GM18498 (cell line): ENCODE measurements around the gene ITPRID1.
"Not testable (repeated sequence)": the region's sequence is repeated elsewhere in the genome, so short reads cannot be mapped to it uniquely, and the experiment has no call there.

Experiments used
- ATAC-seq: cut with Tn5 transposase; IDR thresholded peaks from one replicate; pipeline ENCODE4 v1.9.1; 2021; ENCODE audit warnings: mild to moderate bottlenecking, moderate library complexity; ENCODE audit not compliant: unreplicated experiment

Gene ITPRID1

GRCh38 chr7:31513790-31514189 lies at the start of gene ITPRID1:
Gene ITPRID1, plus strand, starts transcription at chr7:31514090. Its CDS starts 38,935 bp downstream, at chr7:31553025.
- no peak for ATAC-seq

- ATAC-seq: no peak
Measured at GRCh38 chr7:31464601-31465000, 49.3 kb upstream of the ITPRID1 start.

- peak; percentile 68 for ATAC-seq
Measured at GRCh38 chr7:31465285-31465684, 48.6 kb upstream of the ITPRID1 start.

- ATAC-seq: peak; percentile 76
Measured at GRCh38 chr7:31466036-31466435, 47.9 kb upstream of the ITPRID1 start.

- not testable (repeated sequence) for ATAC-seq
Measured at GRCh38 chr7:31470883-31471282, 43.0 kb upstream of the ITPRID1 start.

GRCh38 chr7:31475368-31475767 lies 38.5 kb upstream of the ITPRID1 start:
- ATAC-seq: no peak

- no peak for ATAC-seq
Measured at GRCh38 chr7:31476073-31476745, 37.7 kb upstream of the ITPRID1 start.

GRCh38 chr7:31476941-31477677 lies 36.8 kb upstream of the ITPRID1 start:
- ATAC-seq: no peak

- no peak for ATAC-seq
Measured at GRCh38 chr7:31478018-31478417, 35.9 kb upstream of the ITPRID1 start.

- ATAC-seq: peak; percentile 89
Measured at GRCh38 chr7:31478721-31479120, 35.2 kb upstream of the ITPRID1 start.

GRCh38 chr7:31487071-31487470 lies 26.8 kb upstream of the ITPRID1 start:
- no peak for ATAC-seq

- no peak for ATAC-seq
Measured at GRCh38 chr7:31487476-31487875, 26.4 kb upstream of the ITPRID1 start.

GRCh38 chr7:31488562-31489203 lies 25.2 kb upstream of the ITPRID1 start:
- ATAC-seq: peak; percentile 95

GRCh38 chr7:31490796-31491314 lies 23.0 kb upstream of the ITPRID1 start:
- no peak for ATAC-seq

GRCh38 chr7:31492086-31492485 lies 21.8 kb upstream of the ITPRID1 start:
- no peak for ATAC-seq

GRCh38 chr7:31493714-31494181 lies 20.1 kb upstream of the ITPRID1 start:
- no peak for ATAC-seq

GRCh38 chr7:31494421-31494820 lies 19.5 kb upstream of the ITPRID1 start:
- no peak for ATAC-seq

GRCh38 chr7:31495653-31496052 lies 18.2 kb upstream of the ITPRID1 start:
- no peak for ATAC-seq

GRCh38 chr7:31497516-31497915 lies 16.4 kb upstream of the ITPRID1 start:
- ATAC-seq: no peak

- ATAC-seq: no peak
Measured at GRCh38 chr7:31500656-31501055, 13.2 kb upstream of the ITPRID1 start.

- no peak for ATAC-seq
Measured at GRCh38 chr7:31508823-31509222, 5.1 kb upstream of the ITPRID1 start.

GRCh38 chr7:31512166-31512565 lies 1.7 kb upstream of the ITPRID1 start:
- no peak for ATAC-seq
